Activated CD4-positive, CD25-positive, alpha-beta regulatory T cell (primary cell): ENCODE measurements around the gene M1AP.

ENCODE experiments used
- DNase-seq, 4 experiments: peaks; one replicate each; lab custom pipeline; 2025; lab: John Stamatoyannopoulos, UW

Gene M1AP

DNA sequence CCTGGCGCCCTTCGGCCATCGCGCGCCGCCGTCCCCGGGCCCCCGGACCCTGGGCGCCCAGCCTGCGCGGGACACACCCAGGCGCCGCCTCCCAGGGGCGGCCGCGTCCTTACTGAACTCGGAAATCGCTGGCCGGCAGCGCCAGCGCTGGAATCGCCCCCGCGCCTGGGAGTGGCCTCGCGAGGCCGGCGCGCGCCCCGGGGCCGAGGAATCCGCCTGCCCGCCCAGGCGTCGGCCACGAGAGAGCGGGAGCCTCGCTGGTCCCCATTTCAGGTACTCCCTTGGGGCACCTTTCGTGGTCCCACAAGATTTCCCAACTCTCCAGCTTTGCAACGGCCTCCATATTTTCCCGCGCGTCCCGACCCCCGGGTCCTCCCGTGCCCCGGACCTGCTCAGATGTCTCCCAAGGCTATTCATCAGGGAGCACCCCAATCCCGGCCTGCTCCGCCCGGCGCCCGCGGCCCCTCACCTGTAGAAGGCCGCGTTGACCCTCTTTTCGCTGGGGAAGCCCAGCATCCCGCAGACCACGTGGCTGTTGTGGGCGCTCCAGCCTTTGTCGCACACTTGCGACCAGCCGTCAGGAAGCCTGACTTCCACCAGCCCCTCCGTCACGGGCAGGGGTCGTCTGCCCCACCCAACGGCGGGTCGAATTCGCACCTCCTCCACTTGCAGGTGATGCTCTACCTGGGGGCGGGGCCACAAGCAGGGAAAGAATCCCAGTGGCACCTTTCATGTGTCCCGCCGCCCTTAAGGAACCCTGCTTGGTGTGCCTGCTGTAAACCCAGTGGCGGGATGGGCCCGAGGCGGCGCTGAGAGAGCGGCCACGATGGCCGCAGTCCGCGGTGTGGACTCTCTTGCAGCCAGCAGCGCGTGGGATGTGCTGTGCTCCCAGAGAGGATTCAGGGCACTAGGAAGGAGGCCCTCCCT lies 99.0 kb downstream of the M1AP start:
- no peak for DNase-seq

DNA sequence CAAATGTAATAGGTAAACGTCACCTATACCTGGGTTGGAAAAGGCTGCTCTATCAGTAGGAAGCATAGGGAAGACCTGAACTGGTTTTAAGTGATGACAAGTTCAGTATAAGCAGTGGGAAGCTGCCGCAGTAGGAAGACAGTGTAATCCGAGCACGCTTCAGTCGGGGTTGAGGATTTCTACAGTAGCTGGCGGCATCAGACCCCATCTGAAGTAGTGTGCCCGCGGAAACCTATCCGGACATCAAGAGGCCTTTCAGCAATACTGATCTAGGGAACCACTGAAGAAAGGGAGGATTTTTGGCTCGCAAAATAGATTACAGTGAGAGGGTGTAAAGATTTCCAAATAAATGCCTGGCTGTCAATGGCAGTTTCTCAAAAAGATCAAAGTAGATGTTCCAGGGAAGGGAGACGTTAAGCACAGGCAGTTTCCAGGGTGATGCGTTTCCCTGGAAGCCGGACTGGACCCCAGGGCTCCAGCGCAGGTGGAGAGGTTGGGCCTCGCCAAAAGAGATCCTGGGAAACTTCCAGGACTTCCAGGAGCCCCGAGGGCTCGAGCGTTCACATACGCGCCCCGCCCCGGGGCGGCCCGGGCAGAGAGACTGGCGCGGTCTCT lies 99.7 kb downstream of the M1AP start:
- no peak for DNase-seq

DNA sequence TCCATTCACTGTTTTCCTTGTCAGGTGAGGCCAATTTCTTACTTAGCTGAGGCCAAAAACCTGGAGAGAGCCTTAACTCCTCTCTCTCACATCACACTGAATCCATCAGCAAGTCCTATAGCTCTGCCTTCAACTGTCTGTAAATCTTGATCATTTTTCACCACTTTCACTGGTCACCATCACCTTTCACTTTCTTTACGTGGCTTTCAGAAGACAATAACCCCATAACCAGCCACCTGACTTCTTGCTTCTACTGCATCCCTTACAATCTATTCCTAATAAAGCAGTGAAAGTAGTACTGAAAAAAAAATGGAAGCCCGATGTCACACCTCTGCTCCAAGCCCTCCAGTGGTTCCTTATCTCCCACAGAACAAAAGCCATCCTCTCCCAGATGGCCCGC lies 102.1 kb downstream of the M1AP start:
- DNase-seq: no peak

GRCh38 chr2:74544634-74545033 lies 103.5 kb downstream of the M1AP start:
- DNase-seq: no peak

- DNase-seq: no peak
Measured at GRCh38 chr2:74542978-74543377, 105.2 kb downstream of the M1AP start.

- no peak for DNase-seq
Measured at GRCh38 chr2:74540291-74540690, 107.8 kb downstream of the M1AP start.

- no peak for DNase-seq
Measured at GRCh38 chr2:74538881-74539339, 109.2 kb downstream of the M1AP start.

DNA sequence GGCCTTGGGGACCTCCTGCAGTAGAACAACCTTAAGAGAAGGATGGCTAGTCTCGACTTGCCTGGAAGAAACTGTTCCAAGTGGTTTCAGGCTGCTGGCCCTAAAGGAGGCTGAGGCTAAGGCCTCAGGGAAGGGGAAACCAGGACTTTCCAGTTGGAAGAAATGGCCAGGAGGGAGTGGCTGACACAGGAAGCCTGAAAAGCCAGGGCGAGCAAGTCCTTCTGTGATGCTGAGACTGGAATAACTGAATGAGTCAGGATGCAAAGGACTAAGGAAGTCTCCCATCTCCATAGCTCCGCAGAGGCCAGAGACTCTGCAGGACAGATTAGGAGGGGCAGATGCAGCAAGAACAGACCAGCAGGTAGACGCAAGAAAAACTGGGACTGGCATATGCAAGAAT lies 111.0 kb downstream of the M1AP start:
- DNase-seq: no peak

DNA sequence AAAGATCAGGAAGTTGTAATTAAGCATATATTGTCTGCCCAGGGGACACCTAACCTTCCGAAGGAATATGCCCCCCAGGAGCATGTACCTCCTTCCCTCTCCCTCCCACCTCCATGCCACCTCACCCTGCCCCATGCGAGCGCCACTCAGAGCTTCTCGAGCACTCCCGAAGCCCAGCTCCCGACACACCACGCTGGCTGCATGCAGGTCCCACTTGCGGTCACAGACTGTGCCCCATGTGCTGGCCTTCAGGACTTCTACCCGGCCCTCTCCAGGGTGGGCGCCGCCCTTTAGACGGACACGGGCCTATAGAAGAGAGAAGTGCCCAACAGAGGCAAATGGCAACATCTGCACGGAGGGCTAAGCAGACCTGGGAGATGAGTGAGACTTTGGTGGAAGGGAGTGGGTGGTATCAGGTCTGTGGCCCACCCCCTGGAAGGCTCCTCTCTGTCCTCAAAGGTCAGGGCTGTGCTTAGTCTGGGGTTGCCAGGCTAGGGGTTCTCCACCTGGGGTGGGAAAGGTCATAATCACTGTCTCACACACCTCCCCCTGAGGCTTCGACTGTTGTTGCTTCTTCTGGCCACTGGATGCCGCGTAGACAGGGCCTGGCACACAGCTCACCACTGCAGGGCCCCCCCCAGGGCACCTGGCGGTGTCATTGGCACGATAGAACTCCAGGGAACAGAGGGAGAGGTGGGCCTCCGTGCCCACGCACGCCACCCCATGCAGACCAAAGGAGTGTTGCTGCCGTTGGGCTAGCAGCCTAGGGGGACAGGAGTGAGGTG lies 111.8 kb downstream of the M1AP start:
- DNase-seq: no peak

GRCh38 chr2:74535440-74535965 lies 112.6 kb downstream of the M1AP start:
- no peak for DNase-seq

DNA sequence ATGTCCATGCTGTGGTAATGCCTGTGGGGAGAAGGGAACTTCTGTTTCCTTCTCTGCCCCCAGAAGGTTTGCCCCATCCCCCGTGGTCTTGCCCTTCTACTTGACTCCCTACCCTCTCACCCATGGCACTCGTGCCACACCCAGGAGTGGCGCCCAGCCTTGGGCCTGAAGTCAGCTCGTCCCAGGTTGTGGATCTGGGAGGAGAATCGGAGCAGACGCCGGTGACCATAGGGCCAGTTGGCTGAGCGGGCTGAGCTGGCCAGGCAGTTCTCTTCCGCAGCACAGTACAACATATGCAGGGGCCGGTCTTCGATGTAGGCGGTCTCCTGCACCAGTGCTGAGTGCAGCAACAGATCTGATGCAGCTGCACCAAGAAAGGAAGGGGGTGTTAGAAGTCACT lies 113.7 kb downstream of the M1AP start:
- DNase-seq: no peak

DNA sequence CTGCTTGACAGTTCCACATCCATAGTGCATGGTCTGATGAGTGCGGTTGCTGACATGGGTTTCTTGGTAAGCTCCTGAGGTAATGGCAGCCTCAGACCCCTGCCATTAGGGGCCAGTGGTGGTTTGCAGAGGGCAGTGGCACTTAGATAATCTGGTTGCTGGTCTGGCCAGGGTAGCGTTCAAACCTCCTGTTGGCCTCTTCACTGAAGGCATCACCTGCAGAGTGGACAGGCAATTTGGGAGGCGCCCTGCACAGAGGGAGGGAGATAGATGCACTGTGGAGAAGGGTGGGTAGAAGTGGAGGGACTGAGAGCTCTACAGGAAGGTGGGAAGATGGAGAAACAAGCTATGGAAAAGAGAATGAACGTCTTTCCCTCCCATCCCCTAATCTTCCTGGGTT lies 114.7 kb downstream of the M1AP start:
- no peak for DNase-seq

DNA sequence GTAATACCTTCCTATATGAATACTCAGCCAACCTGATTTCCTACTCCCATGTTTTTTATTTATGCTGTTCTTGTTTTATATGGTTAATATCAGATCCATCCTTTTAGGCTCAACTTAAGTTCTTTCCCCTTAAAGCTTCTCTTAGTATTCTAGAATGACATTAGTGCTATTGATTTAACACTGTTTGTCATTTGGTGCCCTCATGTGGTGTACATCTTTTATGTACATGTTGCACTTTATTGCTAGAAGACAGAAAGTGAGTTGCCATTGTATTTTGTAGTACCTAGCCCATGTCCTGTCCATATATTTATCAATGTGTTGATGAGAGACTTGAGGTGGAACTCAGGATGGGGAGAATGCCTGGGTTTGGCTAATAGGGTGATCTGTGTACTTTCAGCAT lies 115.9 kb downstream of the M1AP start:
- DNase-seq: no peak

- no peak for DNase-seq
Measured at GRCh38 chr2:74531666-74532065, 116.5 kb downstream of the M1AP start.

DNA sequence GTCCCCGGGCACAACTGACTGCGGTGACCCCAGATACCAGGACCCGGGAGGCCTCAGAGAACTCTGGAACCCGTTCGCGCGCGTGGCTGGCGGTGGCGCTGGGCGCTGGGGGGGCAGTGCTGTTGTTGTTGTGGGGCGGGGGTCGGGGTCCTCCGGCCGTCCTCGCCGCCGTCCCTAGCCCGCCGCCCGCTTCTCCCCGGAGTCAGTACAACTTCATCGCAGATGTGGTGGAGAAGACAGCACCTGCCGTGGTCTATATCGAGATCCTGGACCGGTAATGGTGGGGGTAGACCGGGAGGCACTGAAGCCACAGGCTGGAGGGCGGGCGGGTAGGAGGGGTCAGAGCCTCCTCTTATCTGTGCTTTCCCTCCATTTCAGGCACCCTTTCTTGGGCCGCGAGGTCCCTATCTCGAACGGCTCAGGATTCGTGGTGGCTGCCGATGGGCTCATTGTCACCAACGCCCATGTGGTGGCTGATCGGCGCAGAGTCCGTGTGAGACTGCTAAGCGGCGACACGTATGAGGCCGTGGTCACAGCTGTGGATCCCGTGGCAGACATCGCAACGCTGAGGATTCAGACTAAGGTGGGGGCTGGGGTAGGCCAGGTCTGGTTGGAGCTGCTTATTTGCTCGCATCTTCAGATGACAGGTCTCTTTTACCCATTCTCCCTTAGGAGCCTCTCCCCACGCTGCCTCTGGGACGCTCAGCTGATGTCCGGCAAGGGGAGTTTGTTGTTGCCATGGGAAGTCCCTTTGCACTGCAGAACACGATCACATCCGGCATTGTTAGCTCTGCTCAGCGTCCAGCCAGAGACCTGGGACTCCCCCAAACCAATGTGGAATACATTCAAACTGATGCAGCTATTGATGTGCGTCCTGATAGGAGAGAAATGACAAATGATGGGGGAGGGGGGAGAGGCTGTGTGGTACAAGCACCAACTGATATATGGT lies 117.6 kb downstream of the M1AP start:
- DNase-seq: no peak

- peak; percentile 74 to 87 (median 78) for DNase-seq
Measured at GRCh38 chr2:74529357-74530238, 118.5 kb downstream of the M1AP start, which contains the start of the genes AUP1 and HTRA2. AUP1 (minus strand) TSS chr2:74529706; CDS start chr2:74529629, 77 bp downstream. HTRA2 (plus strand) TSS chr2:74529933; CDS start chr2:74530007, 74 bp downstream.

DNA sequence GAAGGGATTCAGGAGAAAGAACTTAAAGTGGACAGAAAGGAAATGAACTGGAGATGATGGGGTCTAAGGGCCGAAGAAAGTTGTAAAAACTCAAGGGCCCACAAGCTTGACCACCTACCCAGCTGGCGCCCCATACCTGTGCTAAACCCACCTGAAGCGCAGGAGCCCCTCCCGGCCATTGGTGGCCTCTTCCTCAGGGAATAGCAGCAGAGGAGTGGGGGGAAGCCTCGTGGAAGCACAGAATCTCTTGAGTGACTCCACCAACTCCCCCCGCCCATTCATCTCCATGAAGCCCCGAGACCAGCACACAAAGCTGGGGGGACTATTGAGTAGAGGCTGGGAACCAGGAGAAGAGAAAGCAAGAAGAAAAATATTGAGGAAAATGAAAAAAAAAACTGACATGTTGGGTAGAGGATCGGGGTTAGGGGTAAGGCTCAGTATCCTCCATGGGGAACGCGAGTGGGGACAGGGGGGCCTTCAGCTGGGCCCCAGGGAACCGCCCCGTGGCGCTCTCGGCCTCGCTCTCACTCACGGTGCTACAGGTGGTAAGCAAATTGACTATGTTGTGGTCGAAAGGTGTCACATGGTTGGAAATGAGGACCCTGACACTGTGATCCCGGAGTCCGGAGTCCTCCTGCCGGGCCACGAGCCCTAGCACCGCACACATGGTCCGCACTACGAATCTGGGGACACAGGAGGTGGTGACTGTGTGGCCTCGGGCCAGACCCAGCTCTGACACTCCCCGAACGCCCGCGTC lies 119.4 kb downstream of the M1AP start:
- no peak for DNase-seq

GRCh38 chr2:74527741-74528140 lies 120.4 kb downstream of the M1AP start:
- no peak for DNase-seq

DNA sequence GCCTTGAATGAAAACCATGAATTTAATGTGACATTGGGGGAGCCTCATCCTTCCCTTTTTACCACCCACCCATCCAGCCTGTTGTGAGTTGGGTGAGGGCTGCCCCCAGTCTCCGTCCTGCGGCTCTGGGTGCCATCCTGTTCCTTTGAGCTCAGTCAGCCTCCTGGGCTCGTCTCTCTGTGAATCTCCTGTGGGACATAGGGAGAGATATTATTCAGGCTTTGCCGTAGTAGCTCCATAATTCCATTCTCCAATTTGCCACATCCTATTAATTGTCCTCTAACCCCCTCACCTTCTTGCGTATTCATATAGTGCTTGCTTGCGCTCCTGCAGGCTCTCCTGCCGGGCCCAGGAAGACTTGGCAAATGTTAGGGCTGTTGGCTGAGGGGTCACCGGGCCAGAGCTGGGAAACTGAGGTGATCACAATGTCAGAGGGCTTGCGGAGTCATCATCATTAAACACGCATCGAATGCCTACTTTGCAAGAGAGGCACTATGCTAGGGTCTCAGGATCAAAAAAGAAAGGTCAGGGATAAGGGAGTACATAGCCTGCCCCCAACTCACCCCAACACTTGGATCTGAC lies 121.4 kb downstream of the M1AP start:
- DNase-seq: no peak
